HG02870 (cell line): ENCODE measurements around the gene GPX7.

Experiments
- ATAC-seq: cut with Tn5 transposase; IDR thresholded peaks from one replicate; pipeline ENCODE4 v1.9.1; 2021; ENCODE audit warnings: mild to moderate bottlenecking, moderate library complexity; ENCODE audit not compliant: unreplicated experiment

GPX7 gene

DNA sequence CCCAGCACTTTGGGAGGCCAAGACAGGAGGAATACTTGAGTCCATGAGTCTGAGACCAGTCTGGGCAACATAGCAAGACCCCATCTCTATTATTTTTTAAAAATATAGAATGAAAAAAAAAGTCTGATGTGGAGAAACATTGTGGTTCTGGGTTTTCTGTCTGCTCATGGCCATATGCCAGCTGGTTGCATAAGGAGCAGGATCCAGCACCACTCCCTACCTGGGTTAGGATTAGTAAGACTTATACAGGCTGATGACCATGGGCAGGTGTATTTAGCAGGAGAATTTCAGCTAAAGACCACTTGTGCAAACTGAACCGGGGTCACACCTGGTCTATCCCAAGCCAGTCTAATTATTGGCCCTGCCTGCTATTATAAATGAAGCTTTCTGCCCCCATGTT is 16.7 kb upstream of the GPX7 start:
- no peak for ATAC-seq

DNA sequence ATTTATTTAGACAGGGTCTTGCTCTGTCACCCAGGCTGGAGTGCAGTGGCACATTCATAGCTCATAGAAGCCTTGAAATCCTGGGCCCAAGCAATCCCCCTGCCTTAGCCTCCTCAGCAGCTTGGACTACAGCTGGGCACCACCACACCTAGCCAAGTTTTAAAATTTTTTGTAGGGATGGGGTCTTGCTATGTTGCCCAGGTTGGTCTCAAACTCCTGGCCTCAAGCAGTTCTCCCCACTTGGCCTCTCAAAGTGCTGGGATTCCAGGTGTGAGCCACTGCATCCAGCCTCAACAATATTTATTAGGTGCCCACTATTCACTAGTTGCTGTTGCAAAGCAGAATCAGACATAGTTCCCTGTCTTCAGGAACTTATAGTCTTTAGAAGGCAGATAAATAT is 14.1 kb upstream of the GPX7 start:
- ATAC-seq, result no peak

DNA sequence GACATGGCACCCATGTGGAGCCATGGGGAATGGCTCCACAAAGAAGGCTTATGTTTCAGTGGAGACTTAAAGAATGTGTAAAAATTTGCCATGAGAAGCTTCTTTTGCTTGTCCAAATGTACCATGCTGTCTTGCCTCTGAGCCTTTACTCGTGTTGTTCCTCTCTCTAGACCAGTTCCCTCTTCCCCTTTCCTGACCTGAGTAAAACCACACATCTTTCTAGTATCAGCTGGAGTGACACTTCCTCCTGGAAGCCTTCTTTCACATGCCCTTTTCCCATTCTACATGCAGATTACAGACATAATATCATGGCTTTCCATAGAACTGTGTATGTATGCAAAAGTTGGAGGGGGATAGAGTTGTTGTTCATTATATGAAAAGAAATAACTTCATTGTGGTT is 13.6 kb upstream of the GPX7 start:
- ATAC-seq, result no peak

DNA sequence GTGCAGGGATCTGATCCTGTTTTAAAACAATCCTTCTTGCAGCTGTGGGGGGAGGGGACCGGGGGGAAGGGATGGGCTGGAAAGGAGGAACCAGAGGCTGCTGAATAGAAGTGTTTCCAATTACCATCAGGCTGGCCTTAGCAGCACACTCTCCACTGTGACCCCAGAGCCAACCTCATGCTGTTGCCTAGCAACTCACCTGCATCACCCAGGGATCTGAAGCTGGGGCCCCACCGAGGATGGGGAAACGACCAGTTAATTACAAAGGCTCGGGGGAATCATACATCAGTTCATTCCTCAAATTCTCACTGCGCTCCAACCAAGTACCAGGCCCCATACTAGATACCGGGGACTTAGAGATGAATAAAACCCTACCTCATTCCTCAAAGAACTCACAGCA is 11.9 kb upstream of the GPX7 start:
- ATAC-seq, result no peak

DNA sequence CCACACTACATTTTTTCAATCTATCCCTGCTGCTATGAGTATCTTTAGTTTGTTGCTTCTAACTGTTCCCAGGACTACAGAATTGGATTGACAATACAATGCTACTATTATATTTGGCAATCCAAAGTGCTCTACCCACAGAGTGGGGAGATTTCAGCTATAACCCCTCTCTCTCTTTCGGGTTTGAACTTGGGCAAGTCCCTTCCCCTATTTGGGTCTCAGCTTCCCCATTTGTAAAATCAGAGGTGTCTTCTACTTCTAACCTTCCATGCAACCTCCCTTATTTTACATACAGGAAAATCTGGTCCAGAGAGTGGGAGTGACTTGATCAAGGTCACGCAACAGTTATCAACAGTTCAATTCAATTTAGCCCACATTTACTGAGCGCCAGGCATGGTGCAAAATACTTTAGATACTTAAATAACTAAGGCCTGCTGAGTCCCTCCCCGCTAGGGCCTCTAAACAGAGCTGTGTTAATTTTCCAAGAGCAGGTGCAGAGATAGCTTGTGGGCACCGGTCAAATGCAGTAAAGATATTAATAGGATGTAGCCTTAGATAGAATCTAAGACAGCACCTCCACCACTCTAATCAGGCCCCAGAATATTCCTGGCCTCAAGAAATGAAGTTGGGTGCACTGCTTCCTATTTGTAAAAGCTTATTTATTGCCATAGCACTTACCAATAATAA is 9.4 kb upstream of the GPX7 start:
- no peak for ATAC-seq

DNA sequence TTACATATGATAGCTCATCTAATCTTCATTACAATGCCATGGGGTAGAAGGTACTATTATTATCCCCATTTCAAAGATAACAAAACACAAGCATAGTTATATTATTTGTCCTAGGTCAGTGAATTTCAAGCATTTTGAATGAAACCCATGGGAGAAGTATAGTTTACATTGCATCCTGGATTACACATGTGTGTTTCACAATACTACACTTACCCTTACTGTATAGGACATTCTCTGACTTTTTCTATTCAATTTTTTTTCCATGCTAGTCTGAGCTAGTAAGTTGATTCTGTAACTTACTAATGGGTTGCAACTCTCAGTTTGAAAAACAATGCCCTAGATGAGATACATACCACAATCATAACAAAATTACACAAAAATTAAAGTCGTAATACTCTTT is 8.7 kb upstream of the GPX7 start:
- ATAC-seq, result no peak

DNA sequence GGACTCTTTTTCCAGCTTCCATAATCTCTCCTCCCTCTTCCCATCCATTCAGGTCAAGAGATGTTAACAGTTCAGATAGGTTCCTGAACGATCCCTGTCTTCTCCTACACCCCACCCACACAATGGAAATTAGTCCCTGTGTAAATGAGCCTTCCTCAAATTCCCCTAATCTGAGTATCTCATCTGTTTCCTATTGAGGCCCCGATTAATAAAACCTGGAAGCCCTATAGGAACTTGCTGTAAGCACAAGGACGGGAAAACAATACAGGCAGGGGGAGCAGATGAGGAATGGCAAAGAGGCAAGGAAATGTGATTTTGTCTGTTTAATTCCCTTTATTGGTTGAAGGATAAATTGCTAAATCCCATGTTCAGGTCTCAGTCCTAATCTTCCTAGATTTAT is 7.1 kb upstream of the GPX7 start:
- no peak for ATAC-seq

DNA sequence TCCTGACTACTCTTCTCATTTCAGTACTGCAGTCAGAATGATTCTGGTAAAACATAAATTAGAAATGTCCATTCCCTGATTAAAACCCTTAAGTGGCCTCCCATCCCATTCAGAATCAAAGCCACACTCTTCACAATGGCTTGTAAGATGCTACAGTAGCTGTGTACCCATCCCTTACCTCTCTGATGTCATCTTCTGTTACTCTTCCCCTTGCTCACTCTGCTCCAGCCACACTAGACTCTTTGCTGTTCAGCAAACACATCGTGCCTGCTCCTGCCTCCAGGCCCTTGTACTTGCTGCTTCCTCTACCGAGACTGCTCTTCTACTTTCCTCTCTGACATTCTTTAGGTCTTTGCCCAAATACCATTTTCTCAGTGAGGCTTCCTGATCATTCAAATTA is 4.3 kb upstream of the GPX7 start:
- ATAC-seq, result no peak

DNA sequence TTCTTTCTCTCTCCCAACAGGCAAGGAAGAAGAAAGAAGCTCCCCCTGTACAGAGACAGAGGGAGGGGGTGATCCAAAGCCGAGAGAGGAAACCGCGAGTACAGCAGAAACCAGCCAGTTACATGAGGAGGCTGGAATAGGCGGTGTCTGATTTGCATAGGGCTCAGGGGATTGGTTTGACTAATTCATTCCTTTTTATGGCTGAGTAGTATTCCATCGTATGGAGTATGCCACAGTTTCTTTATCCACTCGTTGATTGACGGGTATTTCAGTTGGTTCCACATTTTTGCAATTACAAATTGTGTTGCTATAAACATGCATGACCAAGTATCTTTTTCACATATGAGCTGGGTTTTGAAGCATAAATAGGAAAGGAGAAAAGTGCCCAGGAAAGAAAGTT is 3.4 kb upstream of the GPX7 start:
- ATAC-seq, result no peak

DNA sequence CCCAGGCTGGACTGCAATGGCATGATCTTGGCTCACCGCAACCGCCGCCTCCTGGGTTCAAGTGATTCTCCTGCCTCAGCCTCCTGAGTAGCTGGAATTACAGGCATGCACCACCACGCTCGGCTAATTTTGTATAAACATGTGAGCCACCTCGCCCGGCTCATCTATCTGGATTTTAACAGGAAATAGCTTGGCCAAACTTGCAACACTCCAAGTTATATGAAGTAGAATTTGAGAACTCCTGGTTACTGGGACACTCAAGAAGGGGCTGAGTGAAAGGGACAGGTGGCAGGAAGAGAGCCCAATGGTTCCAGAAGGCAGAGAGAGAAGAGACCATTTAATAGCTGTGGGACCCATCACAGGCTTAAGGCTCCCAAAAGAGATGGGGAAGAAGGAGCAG is 2.9 kb upstream of the GPX7 start:
- no peak for ATAC-seq

DNA sequence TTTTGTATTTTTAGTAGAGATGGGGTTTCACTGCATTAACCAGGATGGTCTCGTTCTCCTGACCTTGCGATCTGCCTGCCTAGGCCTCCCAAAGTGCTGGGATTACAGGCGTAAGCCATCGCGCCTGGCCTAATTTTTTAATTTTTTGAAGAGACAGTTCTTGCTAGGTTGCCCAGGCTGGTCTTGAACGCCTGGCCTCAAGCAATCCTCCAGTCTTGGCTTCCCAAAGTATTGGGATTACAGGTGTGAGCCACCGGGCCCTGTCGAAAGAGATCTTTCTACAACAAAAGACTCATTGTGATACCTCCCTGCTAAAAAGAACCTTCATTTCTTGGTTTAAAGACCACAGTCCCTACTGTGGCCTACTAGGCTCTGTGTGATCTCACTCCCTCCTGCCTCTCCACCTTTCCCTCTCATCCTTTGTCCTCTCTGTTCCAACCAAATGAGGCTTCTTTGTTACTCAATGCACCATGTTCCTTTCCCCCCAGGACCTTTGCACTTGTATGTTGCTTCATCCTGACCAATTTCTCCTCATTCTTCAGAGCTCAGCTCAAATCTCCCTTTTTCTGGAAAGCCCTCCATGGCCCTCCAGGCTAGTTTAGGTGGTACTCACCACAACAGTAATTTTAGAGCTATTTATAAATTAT is 1.5 kb upstream of the GPX7 start:
- ATAC-seq, result no peak

DNA sequence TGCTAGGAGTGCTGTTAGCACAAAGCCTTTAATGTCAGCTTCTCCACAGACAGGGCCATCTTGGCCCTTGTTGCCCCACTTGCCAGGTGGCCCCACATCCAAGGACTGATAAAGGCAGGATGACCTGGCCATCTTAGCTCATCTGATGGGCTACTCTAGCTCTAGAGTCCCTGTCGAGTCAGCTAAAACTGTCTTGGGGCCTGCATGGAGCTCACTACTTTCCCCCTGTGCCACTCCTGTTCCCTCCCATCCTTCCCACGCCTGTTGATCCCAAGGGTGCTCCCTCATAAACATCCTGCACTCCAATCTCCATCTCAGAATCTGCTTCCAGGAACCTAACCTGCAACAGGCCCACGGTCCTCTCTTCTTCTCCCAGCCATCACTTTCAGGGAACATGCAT is 652 bp upstream of the GPX7 start:
- no peak for ATAC-seq

DNA sequence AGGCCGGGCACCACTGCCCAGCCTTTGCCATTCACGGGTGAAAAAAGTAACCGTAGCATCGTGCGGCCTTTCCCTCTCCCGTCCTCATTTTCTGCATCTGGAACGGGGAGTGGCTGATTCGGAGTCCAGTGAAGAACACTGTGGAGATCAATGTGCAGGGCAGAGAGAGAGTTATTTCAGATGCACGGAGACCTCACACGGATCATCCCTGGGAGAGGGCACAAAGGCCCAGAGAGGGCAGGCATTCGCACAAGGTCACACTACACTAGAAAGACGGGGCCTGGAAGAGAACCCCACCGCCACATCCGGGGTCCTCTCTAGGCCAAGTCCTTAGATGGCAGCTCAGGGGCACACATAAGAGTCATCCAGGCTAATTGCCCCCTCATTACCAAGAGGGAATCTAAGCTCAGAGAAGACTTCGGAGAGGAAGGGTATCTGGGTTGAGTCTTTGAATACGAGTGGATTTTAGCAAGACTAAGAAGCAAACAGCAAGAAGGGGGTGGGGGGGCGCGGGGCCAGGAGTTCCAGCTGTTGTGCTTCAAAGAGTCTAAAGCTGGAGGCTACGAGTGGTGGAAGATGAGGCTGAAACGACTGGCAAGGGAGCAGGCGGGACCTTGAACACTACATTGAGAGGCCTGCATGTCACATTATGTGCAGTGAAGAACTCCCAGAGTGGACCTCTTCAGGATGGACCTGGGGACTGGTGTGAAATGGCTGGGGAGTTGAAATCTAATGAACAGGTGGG is 857 bp downstream of the GPX7 start:
- no peak for ATAC-seq

DNA sequence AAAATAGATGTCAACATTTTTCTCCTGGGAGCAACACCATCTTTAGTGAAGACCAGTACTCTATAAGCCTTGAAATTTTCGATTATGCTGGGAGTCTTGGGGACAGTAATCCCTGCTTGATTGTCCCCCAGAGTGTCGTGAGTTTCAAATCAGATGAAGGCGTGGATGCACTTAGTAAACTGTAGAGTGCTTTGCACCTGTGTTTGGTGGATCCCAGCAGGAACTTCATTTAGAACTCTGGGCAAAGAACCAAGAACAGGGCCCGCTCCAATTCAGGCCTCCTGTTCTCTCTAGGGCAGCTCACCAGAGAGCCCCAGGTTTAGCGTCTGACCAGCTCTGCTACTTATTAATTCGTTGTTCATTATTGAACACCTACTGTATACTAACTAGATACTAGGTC is 1.5 kb downstream of the GPX7 start:
- no peak for ATAC-seq

DNA sequence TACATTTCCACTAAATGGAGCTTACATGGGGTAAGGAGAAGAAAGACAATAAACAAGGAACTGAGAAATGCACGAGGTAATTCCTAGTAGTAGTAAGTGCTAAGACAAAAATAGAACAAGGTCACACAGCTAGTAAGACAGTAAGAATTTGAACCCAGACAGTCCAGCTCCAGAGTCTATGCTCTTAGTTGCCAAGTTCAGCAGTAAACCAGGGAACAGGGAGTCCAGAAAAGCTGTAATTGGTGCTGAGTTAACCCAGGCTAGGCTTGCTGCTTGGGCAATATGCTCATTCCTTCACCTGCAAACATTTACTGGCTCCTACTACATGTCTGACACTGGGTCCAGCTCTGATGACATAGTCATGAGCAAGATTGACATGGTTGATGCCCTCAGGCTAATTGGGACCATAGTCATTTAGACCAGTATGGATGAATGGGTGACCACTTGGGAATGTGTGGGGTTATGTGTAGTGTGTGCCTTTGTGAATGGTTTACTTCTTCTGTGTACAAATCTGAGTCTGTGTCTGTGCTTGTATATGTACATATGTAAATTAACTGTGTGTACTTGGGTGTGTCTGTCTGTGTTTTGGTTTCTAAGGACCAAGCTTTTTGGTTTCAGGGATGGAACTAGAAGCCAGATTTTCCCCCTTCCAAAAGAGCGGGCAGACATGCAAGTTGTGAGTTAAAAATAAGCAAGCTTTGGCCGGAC is 2.0 kb downstream of the GPX7 start:
- ATAC-seq, result no peak

DNA sequence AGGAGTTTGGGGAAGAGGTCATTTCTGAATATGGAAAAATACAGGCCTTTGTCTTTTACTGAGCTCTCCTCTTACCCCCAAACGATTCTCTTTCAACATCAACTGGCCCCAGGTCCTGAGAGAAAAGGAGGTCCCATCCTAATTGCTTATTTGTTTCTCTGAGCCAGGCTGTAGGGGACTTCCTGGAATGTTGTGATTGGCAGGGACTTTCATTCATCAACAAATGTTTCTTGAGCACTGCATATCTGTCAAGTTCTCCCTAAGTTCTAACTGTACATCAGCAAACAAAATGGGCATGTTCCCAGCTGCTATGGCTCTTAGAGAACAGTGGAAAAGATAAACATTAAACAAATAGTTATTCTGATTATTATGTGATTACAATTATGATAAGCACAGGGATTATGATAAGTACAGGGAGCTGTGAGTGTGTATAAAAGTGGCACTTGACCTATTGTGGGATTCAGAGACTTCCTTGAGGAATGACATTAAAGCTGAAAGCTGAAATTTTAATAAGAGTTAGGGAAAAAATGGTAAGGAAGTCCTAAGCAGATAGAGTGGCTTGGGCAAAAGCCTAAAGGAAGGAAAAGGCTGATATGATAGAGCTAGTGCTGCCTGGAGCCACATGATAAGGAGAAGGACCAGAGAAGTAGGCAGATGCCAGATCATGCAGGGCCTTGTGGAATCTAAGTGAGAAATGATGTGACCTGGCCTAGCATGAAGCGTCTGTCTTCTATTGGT is 11.6 kb downstream of the GPX7 start:
- no peak for ATAC-seq

DNA sequence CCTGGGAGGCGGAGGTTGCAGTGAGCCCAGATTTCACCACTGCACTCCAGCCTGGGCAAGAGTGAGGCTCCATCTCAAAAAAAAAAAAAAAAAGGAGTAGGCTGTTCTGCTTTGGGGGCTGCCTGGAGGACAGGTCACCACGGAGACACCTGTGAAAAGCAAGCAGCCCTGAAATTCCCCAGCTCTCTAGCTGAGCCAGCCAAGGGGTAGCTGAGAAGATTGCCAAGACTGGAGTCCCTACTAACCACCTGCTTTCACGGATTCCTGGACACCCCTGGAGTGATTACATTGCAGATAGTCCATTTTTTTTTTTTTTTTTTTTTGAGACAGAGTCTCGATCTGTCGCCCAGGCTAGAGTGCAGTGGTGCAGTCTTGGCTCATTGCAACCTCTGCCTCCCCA is 12.5 kb downstream of the GPX7 start:
- no peak for ATAC-seq

DNA sequence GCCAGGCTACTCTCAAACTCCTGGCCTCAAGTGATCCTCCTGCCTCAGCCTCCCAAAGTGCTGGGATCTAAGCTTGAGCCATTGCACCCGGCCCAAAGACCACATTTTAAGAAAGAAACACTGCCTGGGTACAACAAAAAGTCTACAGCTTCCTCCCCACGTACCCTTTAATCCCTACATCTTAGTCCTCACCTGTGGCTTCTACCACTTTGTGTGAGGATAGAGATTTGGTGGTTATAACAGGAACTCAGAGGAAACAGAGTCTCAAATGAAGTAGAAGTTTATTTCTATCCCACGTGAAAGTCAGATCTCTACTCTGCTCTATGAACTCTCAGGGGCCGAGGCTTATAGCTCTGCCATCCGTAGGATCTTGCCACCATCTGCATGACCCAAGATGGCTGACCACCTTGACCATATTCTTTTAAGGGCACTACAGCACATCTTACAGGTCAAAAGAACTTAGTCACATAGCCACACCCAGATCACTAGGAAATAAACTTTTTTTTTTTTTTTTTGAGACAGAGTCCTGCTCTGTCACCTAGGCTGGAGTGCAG is 13.4 kb downstream of the GPX7 start:
- no peak for ATAC-seq

DNA sequence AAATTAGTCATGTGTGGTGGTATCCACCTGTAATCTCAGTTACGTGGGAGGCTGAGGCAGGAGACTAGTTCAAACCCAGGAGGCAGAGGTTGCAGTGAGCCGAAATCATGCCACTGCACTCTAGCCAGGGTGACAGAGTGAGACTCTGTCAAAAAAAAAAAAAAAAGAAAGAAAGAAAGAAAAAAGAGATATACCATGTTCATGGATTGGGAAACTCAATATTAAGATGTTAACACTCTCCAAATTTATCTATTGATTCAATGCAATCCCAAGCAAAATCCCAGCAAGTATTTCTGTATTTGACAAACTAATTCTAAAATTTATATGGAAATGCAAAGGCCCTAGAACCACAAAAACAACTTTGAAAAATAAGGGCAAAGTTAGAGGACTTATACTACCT is 19.8 kb downstream of the GPX7 start:
- no peak for ATAC-seq

DNA sequence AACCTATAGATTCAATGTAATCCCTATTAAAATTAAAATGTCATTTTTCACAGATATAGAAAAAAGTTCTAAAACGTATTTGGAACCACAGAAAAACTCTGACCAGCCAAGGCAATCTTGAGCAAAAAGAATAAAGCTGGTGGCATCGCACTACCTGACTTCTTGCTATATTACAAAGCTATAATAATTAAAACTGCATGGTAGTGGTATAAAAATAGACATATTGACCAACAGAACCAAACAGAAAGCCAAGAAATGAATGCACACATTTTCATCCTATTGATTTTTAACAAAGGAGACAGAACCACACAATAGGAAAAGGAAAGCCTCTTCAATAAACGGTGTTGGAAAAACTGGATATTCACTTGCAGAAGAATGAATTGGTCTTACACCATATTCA is 21.6 kb downstream of the GPX7 start:
- ATAC-seq, result no peak

DNA sequence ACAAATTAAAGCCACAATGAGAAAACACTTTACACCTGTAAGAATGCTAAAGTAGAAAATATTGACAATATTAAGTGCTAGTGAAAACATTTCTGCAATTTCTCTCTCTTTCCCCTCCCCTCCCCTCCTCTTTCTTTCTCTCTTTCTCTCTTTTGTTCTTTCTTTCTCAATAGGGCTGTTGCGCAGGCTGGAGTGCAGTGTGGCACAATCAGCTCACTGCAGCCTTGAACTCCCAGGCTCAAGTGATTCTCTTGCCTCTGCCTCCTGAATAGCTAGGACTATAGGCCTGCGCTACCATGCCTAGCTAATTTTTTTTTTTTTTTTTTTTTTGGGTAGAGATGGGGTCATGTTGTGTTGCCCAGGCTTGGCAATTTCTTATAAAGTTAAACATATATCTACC is 24.9 kb downstream of the GPX7 start:
- ATAC-seq, result no peak
